Activated naive CD4-positive, alpha-beta T cell (primary cell): Measurements from ENCODE around the gene ZNF655.
"Not testable (repeated sequence)": the region's sequence is repeated elsewhere in the genome, so short reads cannot be mapped to it uniquely, and the experiment has no call there.

ENCODE experiments used
- DNase-seq, 4 experiments: peaks; one replicate each; lab custom pipeline; 2025; lab: John Stamatoyannopoulos, UW

The ZNF655 gene

GRCh38 chr7:99558306-99559174, at the start of gene ZNF655:
Gene ZNF655 (plus strand): TSS chr7:99558642. CDS start chr7:99560560, 1,918 bp downstream.
- DNase-seq = peak; percentile 72 to 91 (median 83)

- no peak for DNase-seq
Observed at GRCh38 chr7:99514050-99514449, 44.4 kb upstream of the ZNF655 start.

GRCh38 chr7:99521399-99521798, 37.0 kb upstream of the ZNF655 start:
- no peak for DNase-seq

- DNase-seq = peak in 1 of 4 experiments; percentile 7
Observed at GRCh38 chr7:99525713-99526440, 32.6 kb upstream of the ZNF655 start.

- DNase-seq = no peak
Observed at GRCh38 chr7:99531354-99531765, 27.1 kb upstream of the ZNF655 start.

- DNase-seq = no peak
Observed at GRCh38 chr7:99535667-99536066, 22.8 kb upstream of the ZNF655 start.

- no peak for DNase-seq
Observed at GRCh38 chr7:99539213-99539811, 19.1 kb upstream of the ZNF655 start.

GRCh38 chr7:99540542-99540941, 17.9 kb upstream of the ZNF655 start:
- DNase-seq = no peak

GRCh38 chr7:99541212-99541611, 17.2 kb upstream of the ZNF655 start:
- no peak for DNase-seq

- no peak for DNase-seq
Observed at GRCh38 chr7:99543081-99543671, 15.3 kb upstream of the ZNF655 start.

- DNase-seq = no peak
Observed at GRCh38 chr7:99543916-99544315, 14.5 kb upstream of the ZNF655 start.

- DNase-seq = not testable (repeated sequence)
Observed at GRCh38 chr7:99545308-99545707, 13.1 kb upstream of the ZNF655 start.

GRCh38 chr7:99549545-99549944, 8.9 kb upstream of the ZNF655 start:
- not testable (repeated sequence) for DNase-seq

- no peak for DNase-seq
Observed at GRCh38 chr7:99551334-99551733, 7.1 kb upstream of the ZNF655 start.

GRCh38 chr7:99551767-99552463, 6.5 kb upstream of the ZNF655 start, which contains the start of gene FAM200A:
Gene FAM200A (minus strand): TSS chr7:99552114. CDS start chr7:99548407, 3,707 bp downstream.
- DNase-seq = peak; percentile 41 to 78 (median 64)

- no peak for DNase-seq
Observed at GRCh38 chr7:99553039-99553438, 5.4 kb upstream of the ZNF655 start.

GRCh38 chr7:99554939-99555338, 3.5 kb upstream of the ZNF655 start:
- no peak for DNase-seq

GRCh38 chr7:99557196-99557607, 1.2 kb upstream of the ZNF655 start:
- DNase-seq = no peak

GRCh38 chr7:99557940-99558305, 519 bp upstream of the ZNF655 start:
- DNase-seq = no peak

- no peak for DNase-seq
Observed at GRCh38 chr7:99559175-99559915, 903 bp downstream of the ZNF655 start.
